Neutrophil (primary cell): ENCODE results near the gene USO1.

Source experiments
- H3K27ac ChIP-seq: fragments of 200-600 bp; sonication (generic); 2 replicates; pipeline ENCODE4 v1.5.1; 2016; ENCODE audit warnings: mild to moderate bottlenecking, moderate library complexity
- H3K27me3 ChIP-seq: fragments of 200-600 bp; sonication (generic); 2 replicates; pipeline ENCODE4 v1.6.0; 2016; ENCODE audit warnings: mild to moderate bottlenecking
- H3K36me3 ChIP-seq: fragments of 200-600 bp; sonication (generic); 2 replicates; pipeline ENCODE4 v1.5.1; 2017
- H3K4me1 ChIP-seq, 2 experiments: fragments of 200-600 bp in 1 of 2; sonication (generic) in 1 of 2; 1 replicate in 1 of 2; 2 replicates in 1 of 2; pipeline versions ENCODE4 v1.5.1 to v1.6.1; 2013 to 2016; ENCODE audit warnings: low read depth in 1 of 2, low read length in 1 of 2, mild to moderate bottlenecking in 1 of 2, moderate library complexity in 1 of 2; ENCODE audit not compliant: control insufficient read depth in 1 of 2, insufficient read depth in 1 of 2
- H3K4me3 ChIP-seq, 2 experiments: fragments of 200-600 bp in 1 of 2; sonication (generic) in 1 of 2; 1 replicate in 1 of 2; 2 replicates in 1 of 2; pipeline ENCODE4 v1.5.1; 2013 to 2016; ENCODE audit warnings: low read depth in 1 of 2, low read length in 1 of 2, mild to moderate bottlenecking in 1 of 2, moderate library complexity in 1 of 2
- H3K9me3 ChIP-seq: fragments of 200-600 bp; sonication (generic); 2 replicates; pipeline ENCODE4 v1.5.1; 2016
- TF ChIP-seq, protein P1 (sequence below): fragments of 200-600 bp; sonication (generic); IDR thresholded peaks from 2 replicates; pipeline ENCODE4 v1.5.1; 2016; ENCODE audit warnings: antibody characterized with exemption

Gene USO1

DNA sequence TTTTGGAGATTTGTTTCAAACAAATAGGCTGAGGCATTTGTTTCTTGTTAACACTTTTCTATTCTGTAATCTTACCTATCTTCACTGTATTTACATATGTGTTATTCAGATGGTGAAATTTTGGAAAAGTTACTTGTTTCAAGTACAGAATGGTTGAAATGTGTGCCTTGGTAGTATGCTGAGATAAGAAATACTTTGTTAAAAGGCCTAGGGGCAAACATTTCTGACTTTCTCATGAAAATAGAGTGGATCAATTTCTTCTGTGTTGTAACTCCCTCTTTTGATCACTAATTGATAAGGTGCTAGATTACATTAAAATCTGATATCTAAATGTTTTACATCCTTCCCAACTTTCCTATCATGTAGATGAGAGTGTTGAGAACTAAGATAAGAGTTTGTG is 18.1 kb downstream of the USO1 start:
- H3K4me1 ChIP-seq: peaks cover 0 to 14% of the 10 kb centered on the region in 2 experiments
- TF ChIP-seq, protein P1, sequence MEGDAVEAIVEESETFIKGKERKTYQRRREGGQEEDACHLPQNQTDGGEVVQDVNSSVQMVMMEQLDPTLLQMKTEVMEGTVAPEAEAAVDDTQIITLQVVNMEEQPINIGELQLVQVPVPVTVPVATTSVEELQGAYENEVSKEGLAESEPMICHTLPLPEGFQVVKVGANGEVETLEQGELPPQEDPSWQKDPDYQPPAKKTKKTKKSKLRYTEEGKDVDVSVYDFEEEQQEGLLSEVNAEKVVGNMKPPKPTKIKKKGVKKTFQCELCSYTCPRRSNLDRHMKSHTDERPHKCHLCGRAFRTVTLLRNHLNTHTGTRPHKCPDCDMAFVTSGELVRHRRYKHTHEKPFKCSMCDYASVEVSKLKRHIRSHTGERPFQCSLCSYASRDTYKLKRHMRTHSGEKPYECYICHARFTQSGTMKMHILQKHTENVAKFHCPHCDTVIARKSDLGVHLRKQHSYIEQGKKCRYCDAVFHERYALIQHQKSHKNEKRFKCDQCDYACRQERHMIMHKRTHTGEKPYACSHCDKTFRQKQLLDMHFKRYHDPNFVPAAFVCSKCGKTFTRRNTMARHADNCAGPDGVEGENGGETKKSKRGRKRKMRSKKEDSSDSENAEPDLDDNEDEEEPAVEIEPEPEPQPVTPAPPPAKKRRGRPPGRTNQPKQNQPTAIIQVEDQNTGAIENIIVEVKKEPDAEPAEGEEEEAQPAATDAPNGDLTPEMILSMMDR: no peak
- no peak overlapping the region for H3K4me3 ChIP-seq
- no peaks in the 10 kb centered on the region for H3K27me3 ChIP-seq
- no peak overlapping the region for H3K27ac ChIP-seq
- no peaks in the 10 kb centered on the region for H3K9me3 ChIP-seq
- peaks cover 4% of the 10 kb centered on the region for H3K36me3 ChIP-seq

DNA sequence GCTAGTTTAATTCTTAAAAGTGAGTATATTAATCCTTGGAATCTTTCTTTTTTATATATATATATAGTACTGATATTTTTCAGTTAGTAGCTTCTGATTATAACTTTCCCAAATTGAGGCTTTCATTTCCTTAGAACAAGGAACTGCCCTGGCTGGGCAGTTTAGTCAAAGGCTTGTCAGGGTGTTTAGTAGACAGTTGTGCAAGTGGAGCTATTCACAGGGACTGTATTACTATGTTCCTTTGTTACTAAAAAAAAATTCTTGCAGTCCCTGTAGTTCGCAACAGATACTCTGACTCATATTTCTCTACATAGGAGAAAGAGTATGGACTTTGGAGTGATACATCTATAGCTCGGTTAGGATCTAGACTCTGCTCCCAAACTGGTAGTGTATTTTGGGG is 20.8 kb downstream of the USO1 start:
- peaks cover 0 to 14% of the 10 kb centered on the region in 2 experiments for H3K4me1 ChIP-seq
- H3K4me3 ChIP-seq: no peak overlapping the region
- TF ChIP-seq, protein P1: no peak
- H3K27me3 ChIP-seq: no peaks in the 10 kb centered on the region
- H3K36me3 ChIP-seq: peaks cover 4% of the 10 kb centered on the region
- no peak overlapping the region for H3K27ac ChIP-seq
- no peaks in the 10 kb centered on the region for H3K9me3 ChIP-seq

DNA sequence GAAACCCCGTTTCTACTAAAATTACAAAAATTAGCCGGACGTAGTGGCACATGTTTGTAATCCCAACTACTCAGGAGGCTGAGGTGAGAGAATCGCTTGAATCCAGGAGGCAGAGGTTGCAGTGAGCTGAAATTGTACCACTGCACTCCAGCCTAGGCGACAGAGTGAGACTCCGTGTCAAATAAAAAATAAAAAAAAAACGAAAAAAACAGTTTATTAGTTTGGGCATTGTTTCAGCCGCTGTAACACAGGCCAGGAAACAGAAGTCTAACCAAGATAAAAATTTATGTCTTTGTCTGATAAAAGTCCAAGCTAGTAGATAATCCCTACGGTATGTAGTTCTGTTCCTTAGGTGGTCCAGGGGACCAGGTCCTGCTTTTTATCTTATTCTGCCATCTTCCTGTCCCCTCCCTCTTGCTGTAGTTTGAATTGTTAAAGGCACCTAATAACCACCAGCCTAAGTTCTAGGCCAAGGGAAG is 21.4 kb downstream of the USO1 start:
- H3K27ac ChIP-seq: no peak overlapping the region
- TF ChIP-seq, protein P1: no peak
- H3K4me3 ChIP-seq: no peak overlapping the region
- H3K27me3 ChIP-seq: no peaks in the 10 kb centered on the region
- H3K36me3 ChIP-seq: peaks cover 4% of the 10 kb centered on the region
- H3K4me1 ChIP-seq: peaks cover 0 to 14% of the 10 kb centered on the region in 2 experiments
- no peaks in the 10 kb centered on the region for H3K9me3 ChIP-seq

DNA sequence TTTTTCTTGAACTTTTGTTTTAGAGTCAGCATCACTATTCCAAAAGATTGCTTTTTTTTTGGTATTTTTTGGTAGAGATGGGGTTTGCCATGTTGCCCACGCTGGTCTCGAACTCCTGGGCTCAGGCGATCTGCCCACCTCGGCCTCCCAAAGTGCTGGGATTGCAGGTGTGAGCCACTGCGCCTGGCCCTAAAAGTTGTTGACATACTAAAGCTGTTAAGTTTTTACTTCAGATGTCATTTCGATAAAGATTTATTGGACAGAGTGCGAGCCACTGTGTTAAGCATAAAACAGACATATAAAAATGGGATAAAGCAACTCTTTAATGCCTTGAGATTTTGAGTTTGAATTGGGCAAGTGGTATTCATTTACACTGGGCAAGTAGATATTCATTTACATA is 28.3 kb downstream of the USO1 start:
- Histone ChIP-seq H3K9me3 (no peaks in the 10 kb centered on the region), H3K4me1 (no peaks in the 10 kb centered on the region), H3K27ac (no peak overlapping the region), H3K27me3 (no peaks in the 10 kb centered on the region), H3K36me3 (peaks cover 25% of the 10 kb centered on the region), H3K4me3 (no peak overlapping the region)
- TF ChIP-seq, protein P1: no peak

DNA sequence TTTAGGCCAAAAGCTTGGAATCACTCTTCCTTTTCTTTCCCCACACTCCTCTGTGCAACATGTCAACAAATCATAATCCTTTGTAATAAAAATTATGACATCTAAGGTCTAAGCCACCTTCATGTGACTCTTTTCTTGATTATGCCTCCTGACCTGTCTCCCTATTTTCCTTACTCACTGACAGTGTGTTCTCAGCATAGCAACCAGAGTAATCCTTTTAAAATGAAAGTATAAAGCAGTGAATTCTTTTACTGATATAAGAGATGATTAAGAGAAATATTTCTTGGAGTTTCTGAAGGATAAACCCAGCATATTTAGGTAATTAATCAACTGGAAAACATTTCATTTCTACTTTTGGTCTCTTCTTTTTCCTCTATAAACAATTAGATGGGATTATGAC is 44.7 kb downstream of the USO1 start:
- H3K27ac ChIP-seq: no peak overlapping the region
- peaks cover 32% of the 10 kb centered on the region for H3K36me3 ChIP-seq
- H3K4me3 ChIP-seq: no peak overlapping the region

More for the DNA sequence above, 44.7 kb downstream of the USO1 start:
- no peaks in the 10 kb centered on the region for H3K4me1 ChIP-seq
- no peaks in the 10 kb centered on the region for H3K9me3 ChIP-seq
- TF ChIP-seq, protein P1: no peak
- no peaks in the 10 kb centered on the region for H3K27me3 ChIP-seq
